ENCODE data around the gene MLH1.
"Not testable (repeated sequence)": the region's sequence is repeated elsewhere in the genome, so short reads cannot be mapped to it uniquely, and the experiment has no call there.

MLH1 gene

DNA sequence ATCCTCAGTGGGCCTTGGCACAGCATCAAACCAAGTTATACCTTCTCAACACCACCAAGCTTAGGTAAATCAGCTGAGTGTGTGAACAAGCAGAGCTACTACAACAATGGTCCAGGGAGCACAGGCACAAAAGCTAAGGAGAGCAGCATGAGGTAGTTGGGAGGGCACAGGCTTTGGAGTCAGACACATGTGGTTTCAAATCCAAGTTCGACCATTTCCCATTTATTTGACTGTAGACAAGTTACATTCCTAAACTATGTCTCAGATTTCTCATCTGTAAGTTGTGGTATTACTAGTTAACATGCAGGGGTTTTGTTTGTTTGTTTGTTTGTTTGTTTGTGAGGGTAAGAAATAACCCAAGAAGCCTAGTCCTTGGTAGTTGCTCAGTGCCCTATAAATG lies 46.9 kb downstream of the MLH1 start:
- DNase-seq, result no peak

DNA sequence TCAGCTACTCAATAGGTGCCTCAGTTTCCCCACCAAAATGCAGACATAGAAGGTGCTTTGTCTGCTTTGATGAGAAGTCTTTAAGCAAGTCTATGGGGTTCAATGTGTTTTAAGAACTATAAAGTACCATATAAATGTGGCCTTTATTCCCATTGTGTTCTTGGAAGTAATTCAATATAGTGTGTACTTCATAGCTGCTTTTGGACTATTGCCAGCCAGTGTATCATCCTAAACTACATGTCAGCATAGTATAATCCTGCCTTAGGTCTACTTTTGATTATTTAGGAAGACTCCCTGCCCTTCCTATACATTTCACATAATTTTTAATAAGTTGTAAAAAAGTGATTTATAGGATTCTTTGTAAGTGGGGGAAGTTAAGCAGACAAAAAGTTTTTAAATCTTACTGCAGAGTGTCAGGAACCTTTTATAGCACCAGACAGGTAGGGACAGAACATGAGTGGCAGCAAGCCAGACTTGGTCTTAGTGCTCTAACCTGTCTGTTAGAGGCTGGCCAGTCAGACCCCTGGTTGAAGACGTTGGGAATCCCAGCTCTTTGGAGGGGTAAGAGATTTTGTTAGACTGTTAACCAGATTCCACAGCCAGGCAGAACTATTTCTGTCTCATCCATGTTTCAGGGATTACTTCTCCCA lies 48.4 kb downstream of the MLH1 start:
- no peak for DNase-seq

GRCh38 chr3:37042712-37043111 lies 49.4 kb downstream of the MLH1 start:
- DNase-seq, result not testable (repeated sequence)

DNA sequence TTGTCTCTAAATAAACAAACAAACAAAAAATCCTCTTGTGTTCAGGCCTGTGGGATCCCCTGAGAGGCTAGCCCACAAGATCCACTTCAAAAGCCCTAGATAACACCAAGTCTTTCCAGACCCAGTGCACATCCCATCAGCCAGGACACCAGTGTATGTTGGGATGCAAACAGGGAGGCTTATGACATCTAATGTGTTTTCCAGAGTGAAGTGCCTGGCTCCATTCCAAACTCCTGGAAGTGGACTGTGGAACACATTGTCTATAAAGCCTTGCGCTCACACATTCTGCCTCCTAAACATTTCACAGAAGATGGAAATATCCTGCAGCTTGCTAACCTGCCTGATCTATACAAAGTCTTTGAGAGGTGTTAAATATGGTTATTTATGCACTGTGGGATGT lies 57.0 kb downstream of the MLH1 start:
- no peak for DNase-seq

DNA sequence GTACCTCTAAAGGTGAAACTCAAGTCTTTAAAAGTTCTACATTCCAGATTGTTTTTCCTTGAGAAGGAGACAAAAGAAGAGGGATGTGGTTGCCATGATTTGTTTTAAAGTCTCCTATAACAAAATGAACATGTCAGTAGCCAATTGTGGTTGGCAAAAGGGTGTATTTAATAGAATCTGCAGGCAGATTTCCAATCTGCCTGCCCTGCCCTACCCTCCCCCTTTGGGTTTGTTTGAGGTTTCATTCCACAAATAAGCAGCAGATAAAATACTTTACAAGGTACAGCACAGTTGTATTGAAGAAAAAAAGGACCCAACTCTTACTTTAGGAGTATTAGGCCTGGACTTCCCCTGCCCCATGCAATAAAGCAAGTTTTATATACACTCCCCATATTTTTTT lies 59.5 kb downstream of the MLH1 start:
- DNase-seq, result no peak

DNA sequence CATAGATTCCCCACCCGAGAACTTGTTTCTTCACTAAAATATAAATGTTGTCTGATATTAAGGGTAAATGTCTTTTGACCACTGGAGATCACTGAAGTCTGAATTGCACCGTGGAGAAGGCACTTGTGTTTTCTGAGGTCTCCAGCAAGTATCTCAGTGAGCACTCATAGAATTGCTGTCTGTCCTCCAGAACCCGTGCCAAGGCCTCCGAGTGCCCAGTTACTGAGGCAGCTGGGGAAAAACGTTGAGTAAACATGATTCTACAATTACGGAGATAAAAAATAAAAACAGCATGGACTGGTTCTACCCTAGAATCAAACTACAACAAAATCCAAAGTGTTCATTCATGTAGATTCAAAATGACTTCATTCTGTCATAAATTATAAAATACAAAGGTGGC lies 60.0 kb downstream of the MLH1 start:
- DNase-seq, result no peak

DNA sequence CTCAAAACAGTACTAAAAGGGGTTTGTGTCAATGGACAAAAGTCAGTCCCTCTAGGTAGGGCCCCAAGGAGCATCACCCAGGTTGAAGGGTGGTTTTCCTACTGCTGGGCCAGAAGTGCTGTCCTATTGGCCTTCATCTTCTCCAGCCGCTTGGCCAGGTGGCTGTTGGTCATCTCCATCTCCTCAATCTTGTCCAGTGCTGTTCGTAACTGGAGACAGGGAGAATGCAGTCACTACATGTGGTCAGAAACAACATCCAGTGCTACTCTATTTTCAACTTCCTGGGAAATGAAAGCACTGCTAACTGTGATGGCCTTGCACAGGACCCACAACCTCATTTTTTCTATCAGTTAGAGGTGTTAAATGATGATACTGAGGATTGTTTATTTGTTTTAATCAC lies 60.4 kb downstream of the MLH1 start:
- DNase-seq, result no peak

DNA sequence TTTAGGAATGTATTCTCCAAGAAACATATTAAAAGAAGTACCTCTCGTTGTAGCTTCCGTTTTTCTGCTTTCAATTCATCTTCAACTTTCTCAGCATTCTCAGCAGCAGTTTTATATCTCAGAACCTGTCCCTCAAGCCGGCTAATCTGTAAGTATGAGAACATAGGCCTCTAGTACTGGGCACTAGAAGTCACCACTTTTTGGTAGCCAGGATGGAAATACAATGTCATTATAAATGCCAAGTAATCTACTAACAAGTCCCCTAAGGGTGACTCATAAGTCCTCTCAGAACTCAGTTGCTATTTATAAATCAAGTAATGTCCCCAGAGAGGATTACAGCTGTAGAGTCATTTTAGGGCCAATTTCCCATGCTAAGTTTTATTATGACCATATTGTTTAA lies 61.1 kb downstream of the MLH1 start:
- DNase-seq, result peak; percentile 0

GRCh38 chr3:37055077-37055476 lies 61.8 kb downstream of the MLH1 start:
- DNase-seq, result not testable (repeated sequence)

DNA sequence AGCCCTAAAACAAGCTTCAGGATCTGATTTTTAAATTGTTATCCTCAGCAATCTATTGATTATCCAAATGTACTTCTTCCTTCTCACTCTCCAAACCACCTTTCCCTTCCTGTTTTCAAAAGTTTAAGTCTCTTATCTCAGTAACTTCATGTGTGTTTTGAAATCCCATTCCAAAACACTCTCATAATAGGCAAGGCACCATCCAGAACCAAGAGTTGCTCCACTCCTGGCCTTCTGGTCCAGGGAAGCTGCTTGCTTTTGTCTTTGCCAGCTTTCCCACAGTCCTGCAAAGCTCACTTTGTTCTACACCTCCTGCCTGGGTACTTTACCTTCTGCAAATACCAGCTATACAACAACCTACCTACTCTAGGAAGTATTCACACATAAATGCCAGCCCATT lies 63.5 kb downstream of the MLH1 start:
- DNase-seq, result no peak

- DNase-seq, result no peak
Measured at GRCh38 chr3:37058117-37058516, 64.8 kb downstream of the MLH1 start.

DNA sequence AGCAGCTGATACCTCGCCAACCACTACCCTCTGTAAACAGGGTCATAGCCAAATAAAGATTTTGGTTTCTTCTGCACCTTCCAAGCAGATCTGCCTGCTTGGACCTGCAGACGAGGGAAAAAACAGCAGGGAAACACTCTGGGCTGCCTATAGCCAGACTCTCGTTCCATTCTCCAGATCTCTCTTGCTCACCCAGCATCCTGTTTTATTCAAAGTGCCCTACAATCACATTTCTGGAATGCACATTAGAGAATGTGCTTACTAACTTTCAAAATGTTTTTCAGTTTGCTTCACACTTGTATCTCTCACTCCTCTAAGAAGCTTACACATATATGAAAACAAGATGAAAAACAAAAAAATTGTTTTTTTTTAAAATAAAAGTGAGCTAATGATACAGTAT lies 71.4 kb downstream of the MLH1 start:
- DNase-seq, result no peak

GRCh38 chr3:37067577-37067976 lies 74.3 kb downstream of the MLH1 start:
- DNase-seq, result no peak

- no peak for DNase-seq
Measured at GRCh38 chr3:37068031-37068430, 74.7 kb downstream of the MLH1 start.

- no peak for DNase-seq
Measured at GRCh38 chr3:37071921-37072320, 78.6 kb downstream of the MLH1 start.

DNA sequence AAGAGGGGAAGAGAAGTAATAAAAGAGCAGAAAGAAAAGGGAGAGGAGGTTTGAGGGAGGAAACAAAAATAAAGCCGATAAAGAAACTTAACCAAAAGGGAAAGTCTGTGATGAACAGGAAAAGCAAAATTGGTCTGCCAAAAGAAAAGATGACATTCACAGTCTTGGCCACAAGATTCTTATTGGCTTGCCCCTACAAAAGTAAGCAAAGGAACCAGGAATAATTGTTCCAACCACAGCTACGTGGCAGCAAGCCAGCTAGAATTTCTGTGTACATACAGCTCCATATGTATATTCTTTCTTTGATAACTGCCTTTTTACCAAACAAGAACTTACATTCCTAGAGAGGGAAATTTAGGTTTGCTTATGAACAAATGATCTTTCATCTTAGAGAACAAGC lies 79.6 kb downstream of the MLH1 start:
- DNase-seq, result peak; percentile 52

GRCh38 chr3:37074178-37074577 lies 80.9 kb downstream of the MLH1 start:
- no peak for DNase-seq

- DNase-seq, result no peak
Measured at GRCh38 chr3:37075955-37076354, 82.6 kb downstream of the MLH1 start.

GRCh38 chr3:37082317-37082716 lies 89.0 kb downstream of the MLH1 start:
- no peak for DNase-seq

DNA sequence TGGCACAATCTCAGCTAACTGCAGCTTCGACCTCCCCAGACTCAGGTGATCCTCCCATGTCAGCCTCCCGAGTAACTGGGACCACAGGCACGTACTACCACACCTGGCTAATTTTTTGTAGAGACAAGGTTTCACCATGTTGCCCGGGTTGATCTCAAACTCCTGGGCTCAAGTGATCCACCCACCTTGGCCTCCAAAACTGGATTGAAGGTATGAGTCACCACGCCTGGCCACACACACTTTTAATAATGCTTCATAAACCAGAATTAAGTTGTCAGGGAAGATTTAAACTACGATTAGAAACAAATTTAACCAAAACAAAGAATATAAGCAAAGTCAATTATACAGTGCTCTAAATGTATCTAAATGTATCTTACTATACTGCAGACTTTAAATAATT lies 93.6 kb downstream of the MLH1 start:
- DNase-seq, result no peak

- DNase-seq, result no peak
Measured at GRCh38 chr3:37087870-37088269, 94.6 kb downstream of the MLH1 start.

- DNase-seq, result no peak
Measured at GRCh38 chr3:37092484-37092883, 99.2 kb downstream of the MLH1 start.

DNA sequence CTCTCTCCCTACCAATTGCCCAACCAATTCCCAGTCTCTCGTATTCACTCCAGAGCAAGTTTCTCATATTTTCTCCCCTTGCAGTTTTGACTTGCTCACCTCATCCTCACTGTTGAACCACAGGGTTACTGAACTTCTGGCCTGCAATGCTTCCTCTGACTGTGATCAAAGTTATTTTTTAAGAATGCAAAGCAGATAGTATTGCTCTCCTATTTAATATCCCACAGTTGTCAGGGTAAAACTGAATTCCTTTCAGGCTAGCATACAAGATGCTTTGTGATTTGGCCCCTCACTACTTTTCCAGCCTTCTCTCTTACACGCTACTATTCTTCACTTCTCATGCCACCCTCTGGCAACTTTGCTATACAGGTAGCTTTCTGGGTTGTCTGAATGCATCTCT lies 100.2 kb downstream of the MLH1 start:
- DNase-seq, result no peak

DNA sequence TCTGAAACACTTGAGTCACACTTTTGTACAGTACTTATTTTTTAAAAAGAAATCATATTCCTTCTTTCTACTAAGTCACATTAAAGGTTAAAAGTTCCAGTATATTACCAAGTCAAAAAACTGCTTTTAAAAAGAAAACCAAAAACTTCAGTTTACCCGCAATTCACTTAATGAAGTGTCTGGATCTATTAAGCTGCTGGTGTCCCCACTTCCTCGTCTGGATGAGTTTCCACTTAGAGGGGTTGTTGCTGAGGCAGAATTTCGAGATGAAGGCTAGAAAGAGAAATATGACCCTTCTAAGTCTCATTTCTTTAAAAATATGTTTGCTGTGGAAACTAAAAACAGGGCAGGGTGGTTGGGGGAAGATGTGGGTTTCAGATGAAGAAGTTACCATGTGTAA lies 101.3 kb downstream of the MLH1 start:
- no peak for DNase-seq

DNA sequence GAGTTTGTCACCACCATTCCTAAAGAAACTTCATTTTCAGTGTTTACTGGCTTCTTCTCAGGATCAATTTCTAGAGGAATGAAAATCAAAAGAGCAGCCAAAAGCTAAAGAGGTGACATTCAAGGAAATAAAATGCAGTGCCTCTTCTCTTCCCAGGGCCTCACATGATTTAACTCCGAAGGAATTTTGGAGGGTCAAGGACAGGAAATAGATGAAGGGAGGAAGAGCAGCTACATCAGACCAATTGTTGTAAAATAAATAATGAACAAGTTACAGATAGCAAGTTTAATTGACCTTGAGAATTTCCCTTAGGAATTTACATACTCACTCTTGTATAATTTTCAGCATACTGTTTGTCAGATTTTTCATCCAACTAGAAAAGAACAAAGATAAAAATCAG lies 103.0 kb downstream of the MLH1 start:
- no peak for DNase-seq

DNA sequence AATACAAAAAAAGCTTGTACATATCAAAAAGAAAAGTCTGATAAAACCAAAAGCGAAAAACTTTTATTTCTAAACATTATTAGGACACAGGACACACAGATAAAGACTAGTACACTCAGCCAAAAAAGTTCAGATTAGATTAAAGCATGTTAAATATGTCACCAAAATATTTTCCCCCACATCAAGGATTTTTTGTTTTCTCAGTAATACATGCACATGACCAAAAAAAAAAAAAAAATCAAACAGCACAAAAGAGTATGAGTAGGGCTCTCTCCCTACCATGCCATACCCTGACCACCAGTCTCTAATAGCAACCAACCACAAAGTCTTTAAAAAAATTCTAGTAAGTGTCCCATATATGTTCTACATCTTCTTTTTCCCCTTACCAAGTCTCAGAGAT lies 103.7 kb downstream of the MLH1 start:
- no peak for DNase-seq
